Measurements from ENCODE around the gene COL7A1.

COL7A1 gene

DNA sequence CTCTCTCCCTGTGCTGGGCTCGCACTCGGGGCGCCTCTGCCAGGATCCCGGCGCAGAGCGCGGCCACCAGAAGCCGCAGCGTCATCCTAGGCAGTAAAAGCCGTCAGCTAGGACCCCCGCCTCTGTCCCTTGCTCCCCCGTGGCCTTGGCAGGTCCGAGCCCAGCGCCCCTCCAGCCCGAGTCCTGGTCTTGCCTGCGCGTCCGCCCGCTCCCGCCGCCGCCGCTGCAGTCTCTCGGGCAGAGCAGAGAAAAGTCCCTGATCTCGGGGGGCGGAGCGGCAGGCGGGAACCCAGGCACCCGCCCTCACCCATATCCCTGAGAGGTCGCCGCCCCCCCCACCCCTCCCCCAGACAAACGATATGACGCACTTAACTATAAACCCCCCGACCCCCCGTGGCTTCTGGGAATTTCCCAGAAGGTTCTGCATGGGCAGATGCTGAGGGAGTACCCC lies at the start of gene COL7A1:
TSS of gene COL7A1 (minus strand) at position 255 of the 451 bp plus-strand sequence. CDS start at position 85, 170 bp downstream.
- Histone ChIP-seq H3K27ac (ENCODE audit: poor library complexity, severe bottlenecking) (peak within 1 kb of the TSS; percentile 98), H3K4me1 (ENCODE audit: insufficient read depth, poor library complexity, severe bottlenecking) (peaks cover 43% of the 10 kb centered on the region), H3K9me3 (ENCODE audit: severe bottlenecking) (no peaks in the 10 kb centered on the region), H3K36me3 (ENCODE audit: low read depth) (peaks cover 60% of the 10 kb centered on the region), H3K4me3 (ENCODE audit: severe bottlenecking) (peak within 1 kb of the TSS; percentile 77), H3K27me3 (ENCODE audit: insufficient read depth, poor library complexity, severe bottlenecking) (no peaks in the 10 kb centered on the region)
- TF ChIP-seq, protein P1, sequence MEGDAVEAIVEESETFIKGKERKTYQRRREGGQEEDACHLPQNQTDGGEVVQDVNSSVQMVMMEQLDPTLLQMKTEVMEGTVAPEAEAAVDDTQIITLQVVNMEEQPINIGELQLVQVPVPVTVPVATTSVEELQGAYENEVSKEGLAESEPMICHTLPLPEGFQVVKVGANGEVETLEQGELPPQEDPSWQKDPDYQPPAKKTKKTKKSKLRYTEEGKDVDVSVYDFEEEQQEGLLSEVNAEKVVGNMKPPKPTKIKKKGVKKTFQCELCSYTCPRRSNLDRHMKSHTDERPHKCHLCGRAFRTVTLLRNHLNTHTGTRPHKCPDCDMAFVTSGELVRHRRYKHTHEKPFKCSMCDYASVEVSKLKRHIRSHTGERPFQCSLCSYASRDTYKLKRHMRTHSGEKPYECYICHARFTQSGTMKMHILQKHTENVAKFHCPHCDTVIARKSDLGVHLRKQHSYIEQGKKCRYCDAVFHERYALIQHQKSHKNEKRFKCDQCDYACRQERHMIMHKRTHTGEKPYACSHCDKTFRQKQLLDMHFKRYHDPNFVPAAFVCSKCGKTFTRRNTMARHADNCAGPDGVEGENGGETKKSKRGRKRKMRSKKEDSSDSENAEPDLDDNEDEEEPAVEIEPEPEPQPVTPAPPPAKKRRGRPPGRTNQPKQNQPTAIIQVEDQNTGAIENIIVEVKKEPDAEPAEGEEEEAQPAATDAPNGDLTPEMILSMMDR (IDR thresholded peaks at IDR 0.05; ENCODE audit: poor library complexity, severe bottlenecking), result no peak
- DNase-seq (ENCODE audit: low spot score) (no peak), ATAC-seq (ENCODE audit: low read depth) (0 out of 3 replicates have a peak, but pooled peaks have one; percentile 4)

- TF ChIP-seq, protein P1 (IDR thresholded peaks at IDR 0.05; ENCODE audit: poor library complexity, severe bottlenecking), result no peak
- no peak for ATAC-seq (ENCODE audit: low read depth)
These were observed 47.5 kb upstream of the COL7A1 start for GRCh38 chr3:48642605-48643004.

DNA sequence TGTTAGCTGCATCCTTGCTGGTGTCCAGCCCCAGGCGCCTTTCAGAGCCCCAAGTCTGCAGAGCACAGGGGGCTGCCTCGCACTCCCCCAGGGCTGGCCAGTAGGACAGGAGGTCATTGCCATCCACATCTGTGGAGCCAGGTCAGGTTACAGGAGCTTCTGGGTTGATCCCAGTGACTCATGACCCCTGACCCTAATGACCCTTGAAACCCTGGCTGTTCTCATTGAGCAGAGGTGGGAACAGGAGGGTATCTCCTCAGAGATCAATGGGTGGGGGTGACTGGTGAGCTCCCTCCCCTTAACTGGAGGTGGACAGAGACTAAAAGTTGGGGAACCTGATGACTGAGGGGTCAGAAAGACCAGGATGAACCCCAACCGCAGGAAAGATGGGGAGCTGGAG lies 46.3 kb upstream of the COL7A1 start:
- H3K27ac ChIP-seq (ENCODE audit: poor library complexity, severe bottlenecking), result no peak overlapping the region
- no peaks in the 10 kb centered on the region for H3K27me3 ChIP-seq (ENCODE audit: insufficient read depth, poor library complexity, severe bottlenecking)
- H3K36me3 ChIP-seq (ENCODE audit: low read depth), result no peaks in the 10 kb centered on the region
- H3K9me3 ChIP-seq (ENCODE audit: severe bottlenecking), result no peaks in the 10 kb centered on the region
- TF ChIP-seq, protein P1 (IDR thresholded peaks at IDR 0.05; ENCODE audit: poor library complexity, severe bottlenecking), result no peak
- H3K4me1 ChIP-seq (ENCODE audit: insufficient read depth, poor library complexity, severe bottlenecking), result peaks cover under 1% of the 10 kb centered on the region
- no peak for ATAC-seq (ENCODE audit: low read depth)
- H3K4me3 ChIP-seq (ENCODE audit: severe bottlenecking), result no peak overlapping the region
- no peak for DNase-seq (ENCODE audit: low spot score)

More at GRCh38 chr3:48642605-48643004, 47.5 kb upstream of the COL7A1 start:
- H3K4me1 ChIP-seq (ENCODE audit: insufficient read depth, poor library complexity, severe bottlenecking), result no peaks in the 10 kb centered on the region
- no peak overlapping the region for H3K4me3 ChIP-seq (ENCODE audit: severe bottlenecking)
- H3K36me3 ChIP-seq (ENCODE audit: low read depth), result no peaks in the 10 kb centered on the region
- no peak overlapping the region for H3K27ac ChIP-seq (ENCODE audit: poor library complexity, severe bottlenecking)
- H3K27me3 ChIP-seq (ENCODE audit: insufficient read depth, poor library complexity, severe bottlenecking), result no peaks in the 10 kb centered on the region
- H3K9me3 ChIP-seq (ENCODE audit: severe bottlenecking), result no peaks in the 10 kb centered on the region
- DNase-seq (ENCODE audit: low spot score), result no peak

- ATAC-seq (ENCODE audit: low read depth) (no peak), DNase-seq (ENCODE audit: low spot score) (no peak)
- Histone ChIP-seq H3K36me3 (ENCODE audit: low read depth) (no peaks in the 10 kb centered on the region), H3K27me3 (ENCODE audit: insufficient read depth, poor library complexity, severe bottlenecking) (no peaks in the 10 kb centered on the region), H3K4me1 (ENCODE audit: insufficient read depth, poor library complexity, severe bottlenecking) (peaks cover 6% of the 10 kb centered on the region), H3K27ac (ENCODE audit: poor library complexity, severe bottlenecking) (no peak overlapping the region), H3K4me3 (ENCODE audit: severe bottlenecking) (no peak overlapping the region), H3K9me3 (ENCODE audit: severe bottlenecking) (no peaks in the 10 kb centered on the region)
- TF ChIP-seq, protein P1 (IDR thresholded peaks at IDR 0.05; ENCODE audit: poor library complexity, severe bottlenecking), result no peak
These were observed 44.9 kb upstream of the COL7A1 start for GRCh38 chr3:48639944-48640606.

DNA sequence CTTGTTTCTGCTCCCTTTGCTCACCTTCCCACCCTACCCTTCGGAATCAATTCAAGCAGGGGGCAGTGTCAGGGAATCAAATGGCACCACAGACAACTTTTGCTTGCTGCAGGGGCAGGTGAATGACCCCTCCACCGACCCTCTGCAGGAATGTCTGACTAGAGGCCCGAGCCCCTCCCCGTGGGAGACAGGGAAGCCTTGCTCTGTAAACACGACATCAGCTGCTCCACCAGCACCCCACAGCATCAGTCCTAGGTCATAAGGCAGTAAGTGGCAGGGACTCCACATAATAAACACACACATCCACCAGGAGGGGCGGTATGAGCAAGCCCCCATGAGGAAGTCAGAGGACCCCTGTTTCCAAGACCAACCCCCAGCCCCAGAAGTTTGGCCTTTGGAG lies 42.2 kb upstream of the COL7A1 start:
- ATAC-seq (ENCODE audit: low read depth) (no peak), DNase-seq (ENCODE audit: low spot score) (no peak)
- Histone ChIP-seq H3K4me1 (ENCODE audit: insufficient read depth, poor library complexity, severe bottlenecking) (peaks cover 10% of the 10 kb centered on the region), H3K36me3 (ENCODE audit: low read depth) (peaks cover 21% of the 10 kb centered on the region), H3K27me3 (ENCODE audit: insufficient read depth, poor library complexity, severe bottlenecking) (no peaks in the 10 kb centered on the region), H3K9me3 (ENCODE audit: severe bottlenecking) (no peaks in the 10 kb centered on the region), H3K27ac (ENCODE audit: poor library complexity, severe bottlenecking) (no peak overlapping the region), H3K4me3 (ENCODE audit: severe bottlenecking) (no peak overlapping the region)
- TF ChIP-seq, protein P1 (IDR thresholded peaks at IDR 0.05; ENCODE audit: poor library complexity, severe bottlenecking), result no peak
